Measurements from ENCODE around the gene COA5.

- TF ChIP-seq CTCF (conservative IDR thresholded peaks at IDR 0.05; ENCODE audit: low read length) = peak; percentile 99
- no peak for TF ChIP-seq EZH2phosphoT487 (IDR thresholded peaks at IDR 0.05; ENCODE audit: borderline replicate concordance, low read depth, low read length)
Measured at GRCh38 chr2:98649135-98649991, 41.1 kb upstream of the COA5 start.
